ENCODE results near the gene MAST4. TPM values are rescaled to one million over a fixed set of nuclear protein-coding genes. Genes with fewer than 3 reads are reported as not detected.

Gene MAST4
- total RNA-seq, 1 donor from 2014 or later, result 55.2 TPM

DNA sequence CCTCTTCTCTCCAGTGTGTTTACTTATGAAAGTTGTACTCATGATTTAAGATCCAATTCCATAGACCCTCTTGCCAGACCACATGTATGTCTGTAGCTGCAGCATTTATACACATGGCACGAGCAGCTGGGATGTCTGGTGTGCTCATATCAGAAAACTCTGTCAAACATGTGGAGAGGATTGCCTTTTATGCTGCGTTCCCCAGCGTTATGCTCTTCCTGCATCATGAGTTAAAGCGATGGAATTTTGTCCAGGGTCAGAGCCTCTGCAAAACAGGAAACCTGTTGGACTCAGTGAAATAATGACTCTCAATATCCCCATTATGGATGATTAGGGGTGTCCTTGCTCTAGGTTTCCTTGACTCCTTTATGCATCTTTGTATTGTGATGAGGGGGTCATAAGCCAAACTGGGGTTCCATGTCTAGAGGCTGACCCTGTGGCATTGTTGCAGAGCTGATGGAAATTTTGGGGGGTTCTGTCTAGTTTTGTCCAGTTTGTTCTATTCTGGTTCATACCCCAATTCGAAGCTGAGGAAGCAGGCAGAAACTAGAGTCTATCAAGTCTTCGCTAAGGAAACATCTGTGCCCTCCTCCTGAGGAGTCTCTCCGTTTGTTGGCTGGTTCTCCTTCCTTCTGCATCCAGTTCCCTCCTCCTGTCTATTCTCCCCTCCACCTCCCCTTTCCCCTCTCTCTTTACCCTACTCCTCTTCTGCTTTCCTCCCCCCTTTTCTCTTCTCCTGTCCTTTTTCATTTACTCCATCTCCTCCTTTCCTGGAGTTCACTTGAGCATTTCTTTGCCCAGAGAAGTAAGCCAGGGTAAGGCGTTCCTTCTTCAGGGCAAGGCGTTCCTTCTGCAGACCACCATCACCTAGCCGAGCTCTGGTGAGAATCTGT lies 252.8 kb downstream of the MAST4 start:
- Histone ChIP-seq H3K9me3 (no peaks in the 10 kb centered on the region), H3K27me3 (no peaks in the 10 kb centered on the region), H3K36me3 (no peaks in the 10 kb centered on the region), H3K27ac (no peak overlapping the region), H3K4me1 (no peaks in the 10 kb centered on the region), H3K4me3 (no peak overlapping the region)
- intact Hi-C loops (cut with DNase I), result no loop called here
- TF ChIP-seq CTCF (IDR thresholded peaks at IDR 0.05), result no peak
- no peak for DNase-seq (ENCODE audit: low spot score in 2 of 2)

DNA sequence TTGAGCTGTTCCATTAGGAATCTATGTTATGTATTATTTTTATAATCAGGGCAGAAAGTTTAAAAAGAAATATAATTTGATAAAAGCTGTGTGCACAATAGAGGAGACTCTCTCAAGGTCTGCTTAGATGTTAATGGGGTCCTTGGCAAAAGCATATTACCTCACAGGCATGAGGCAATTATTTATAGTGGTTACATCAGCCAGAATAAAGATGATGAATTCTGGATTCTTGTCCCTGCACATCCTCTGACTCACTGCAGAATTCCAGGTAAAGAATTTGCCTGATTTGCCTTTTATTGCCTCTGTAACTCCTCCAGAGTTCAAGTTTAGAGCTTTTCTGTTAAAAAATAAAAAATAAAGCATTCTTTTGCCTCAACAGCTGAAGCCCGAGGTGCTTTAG lies 253.6 kb downstream of the MAST4 start:
- TF ChIP-seq CTCF (IDR thresholded peaks at IDR 0.05), result no peak
- no peaks in the 10 kb centered on the region for H3K27me3 ChIP-seq
- no peak overlapping the region for H3K4me3 ChIP-seq
- intact Hi-C loops (cut with DNase I), result no loop called here
- no peak overlapping the region for H3K27ac ChIP-seq
- no peak for DNase-seq (ENCODE audit: low spot score in 2 of 2)
- H3K9me3 ChIP-seq, result no peaks in the 10 kb centered on the region
- H3K4me1 ChIP-seq, result no peaks in the 10 kb centered on the region
- no peaks in the 10 kb centered on the region for H3K36me3 ChIP-seq

GRCh38 chr5:66850354-66851075 lies 254.3 kb downstream of the MAST4 start:
- no peak overlapping the region for H3K4me3 ChIP-seq
- intact Hi-C loops (cut with DNase I), result no loop called here
- DNase-seq (ENCODE audit: low spot score in 2 of 2), result no peak
- H3K27me3 ChIP-seq, result no peaks in the 10 kb centered on the region
- H3K36me3 ChIP-seq, result no peaks in the 10 kb centered on the region
- no peak for TF ChIP-seq CTCF (IDR thresholded peaks at IDR 0.05)
- H3K27ac ChIP-seq, result no peak overlapping the region
- H3K4me1 ChIP-seq, result no peaks in the 10 kb centered on the region
- H3K9me3 ChIP-seq, result no peaks in the 10 kb centered on the region

GRCh38 chr5:66851306-66851705 lies 255.1 kb downstream of the MAST4 start:
- intact Hi-C loops (cut with DNase I), result no loop called here

DNA sequence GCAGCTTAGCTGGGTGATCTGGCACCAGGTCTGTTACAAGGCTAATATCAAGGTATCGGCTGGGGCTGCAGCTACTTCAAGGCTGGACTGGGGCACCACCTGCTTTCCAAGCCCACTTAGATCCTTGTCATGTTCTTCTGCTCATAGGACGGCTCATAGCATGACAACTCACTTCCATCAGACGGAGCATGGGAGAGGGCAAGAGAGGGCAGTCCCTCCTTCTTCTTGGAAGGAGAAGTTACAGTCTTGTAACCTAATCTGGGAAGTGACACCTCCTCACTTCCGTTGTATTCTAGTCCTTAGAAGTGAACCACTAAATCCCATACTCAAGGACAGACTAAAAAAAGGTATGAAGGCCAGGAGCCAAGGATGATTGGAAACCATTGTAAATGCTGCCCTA lies 258.2 kb downstream of the MAST4 start:
- no peak for TF ChIP-seq CTCF (IDR thresholded peaks at IDR 0.05)
- intact Hi-C loops (cut with DNase I), result no loop called here
- no peaks in the 10 kb centered on the region for H3K27me3 ChIP-seq
- no peak for DNase-seq (ENCODE audit: low spot score in 2 of 2)
- H3K27ac ChIP-seq, result no peak overlapping the region
- no peaks in the 10 kb centered on the region for H3K4me1 ChIP-seq
- no peaks in the 10 kb centered on the region for H3K9me3 ChIP-seq
- H3K4me3 ChIP-seq, result no peak overlapping the region
- H3K36me3 ChIP-seq, result no peaks in the 10 kb centered on the region

More at GRCh38 chr5:66851306-66851705, 255.1 kb downstream of the MAST4 start:
- no peaks in the 10 kb centered on the region for H3K36me3 ChIP-seq
- no peaks in the 10 kb centered on the region for H3K9me3 ChIP-seq
- no peak for DNase-seq (ENCODE audit: low spot score in 2 of 2)
- no peak for TF ChIP-seq CTCF (IDR thresholded peaks at IDR 0.05)
- no peak overlapping the region for H3K4me3 ChIP-seq
- no peak overlapping the region for H3K27ac ChIP-seq
- H3K4me1 ChIP-seq, result no peaks in the 10 kb centered on the region
- no peaks in the 10 kb centered on the region for H3K27me3 ChIP-seq
